HG02588 (cell line): Measurements from ENCODE around the gene GLYAT.
"Not testable (repeated sequence)": the region's sequence is repeated elsewhere in the genome, so short reads cannot be mapped to it uniquely, and the experiment has no call there.

Source experiments
- ATAC-seq: cut with Tn5 transposase; IDR thresholded peaks from one replicate; pipeline ENCODE4 v1.9.1; 2021; ENCODE audit warnings: mild to moderate bottlenecking, moderate library complexity; ENCODE audit not compliant: unreplicated experiment

Gene GLYAT

DNA sequence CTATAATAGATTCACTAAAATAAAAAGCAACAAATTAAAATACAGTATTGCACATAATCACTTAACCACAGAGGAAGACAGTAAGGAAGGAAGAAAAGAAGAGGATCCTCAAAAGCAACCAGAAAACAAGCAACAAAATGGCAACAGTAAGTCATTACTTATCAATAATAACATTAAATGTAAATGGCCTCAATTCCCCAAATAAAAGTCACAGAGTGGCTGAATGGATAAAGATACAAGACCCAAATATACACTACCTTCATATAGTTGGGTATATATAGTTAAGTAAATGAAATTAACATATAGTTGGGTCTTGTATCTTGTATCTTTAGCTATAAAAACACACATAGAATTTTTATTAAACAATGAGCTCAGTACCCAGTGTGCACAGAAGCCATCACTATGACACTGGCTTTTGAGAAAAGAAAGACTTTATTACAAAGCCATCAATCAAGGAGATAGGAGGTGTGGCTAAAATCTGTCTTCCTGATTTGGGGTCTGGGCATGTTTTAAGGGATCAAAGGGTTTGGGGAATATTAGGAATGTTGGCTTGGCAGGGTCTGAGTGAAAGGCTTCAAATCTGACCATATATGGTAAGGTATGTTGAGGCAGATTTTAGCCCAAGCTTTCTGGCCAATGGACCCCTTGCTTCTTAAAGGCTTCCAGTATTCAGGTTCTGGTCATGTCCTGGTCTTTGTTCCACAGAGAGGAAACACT lies 13.4 kb upstream of the GLYAT start:
- ATAC-seq, result no peak

DNA sequence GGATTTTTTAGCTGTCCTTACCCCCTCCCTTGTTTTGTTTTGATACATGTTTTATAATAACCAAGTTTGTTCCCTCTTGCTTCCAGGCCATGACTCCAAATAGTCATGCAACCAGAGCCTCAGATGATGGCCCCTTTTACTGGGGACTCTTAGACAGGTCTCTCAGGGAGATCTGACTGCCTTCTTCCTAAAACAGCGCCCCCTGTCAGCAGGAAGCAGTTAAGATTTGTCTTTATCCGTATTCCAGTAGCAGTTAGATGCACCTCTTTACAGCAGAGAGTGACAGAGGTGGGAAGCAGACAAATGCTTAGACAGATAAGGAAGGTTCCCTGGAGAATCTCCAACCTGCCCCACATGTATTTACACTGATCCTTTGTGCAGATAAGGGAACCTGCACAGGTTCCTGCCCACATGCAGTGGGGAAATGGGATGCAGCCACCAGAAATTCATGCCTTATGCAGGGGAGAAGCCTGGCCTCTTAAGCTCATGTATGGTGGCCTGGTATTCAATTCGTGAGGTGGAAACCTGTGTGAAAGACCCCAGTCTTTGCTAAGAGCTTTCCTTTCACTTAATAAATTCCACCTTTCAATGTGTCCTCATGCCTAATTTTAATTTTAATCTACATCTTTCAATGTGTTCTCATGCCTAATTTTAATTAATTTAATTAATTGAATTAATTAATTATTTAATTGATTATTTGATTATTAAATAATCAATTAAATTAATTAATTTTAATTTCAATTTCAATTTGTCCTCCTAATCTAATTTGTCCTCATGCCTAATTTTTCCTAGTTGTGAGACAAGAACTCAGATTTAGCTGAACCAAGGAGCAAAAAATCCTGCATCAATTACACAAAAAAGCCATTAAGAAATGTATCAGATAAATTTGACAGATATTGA lies 11.5 kb upstream of the GLYAT start:
- no peak for ATAC-seq

DNA sequence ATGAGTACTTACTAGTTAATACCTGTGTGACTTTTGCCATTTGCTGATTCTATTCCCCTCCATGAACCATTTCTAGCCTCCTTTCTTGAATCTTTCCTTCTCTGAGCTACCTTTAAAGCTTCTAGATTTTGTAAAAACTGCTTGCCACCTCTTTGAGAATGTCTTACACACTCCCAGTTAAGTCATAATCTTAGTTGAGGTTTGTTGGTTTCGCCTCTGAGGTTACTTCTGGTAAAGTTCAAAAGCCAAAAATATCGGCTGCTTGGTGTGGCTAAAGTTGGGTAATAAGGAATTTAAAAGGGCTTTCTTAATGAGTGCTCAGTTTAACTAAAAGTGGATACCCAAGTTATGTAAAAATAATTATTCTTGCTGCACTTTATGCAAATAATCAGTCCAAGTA lies 10.4 kb upstream of the GLYAT start:
- ATAC-seq, result no peak

DNA sequence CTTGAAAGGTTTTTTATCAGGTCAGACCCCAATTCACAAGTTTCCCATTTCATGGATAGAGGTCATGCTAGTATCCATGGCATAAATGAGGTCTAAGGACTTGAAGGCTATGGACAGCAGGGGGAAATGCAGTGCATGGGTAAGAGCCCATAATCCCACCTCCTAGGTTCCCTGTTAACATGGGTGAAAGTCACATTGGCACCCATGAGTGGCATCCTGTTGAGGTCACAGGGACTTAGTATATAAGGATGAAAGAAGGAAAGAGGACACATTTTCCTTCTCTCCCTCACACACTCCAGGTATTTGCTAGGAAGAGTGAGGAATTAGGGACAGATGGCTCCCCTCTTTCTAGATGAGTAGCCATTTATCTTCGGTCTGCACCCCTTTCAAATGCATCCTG lies 9.4 kb upstream of the GLYAT start:
- ATAC-seq, result no peak

DNA sequence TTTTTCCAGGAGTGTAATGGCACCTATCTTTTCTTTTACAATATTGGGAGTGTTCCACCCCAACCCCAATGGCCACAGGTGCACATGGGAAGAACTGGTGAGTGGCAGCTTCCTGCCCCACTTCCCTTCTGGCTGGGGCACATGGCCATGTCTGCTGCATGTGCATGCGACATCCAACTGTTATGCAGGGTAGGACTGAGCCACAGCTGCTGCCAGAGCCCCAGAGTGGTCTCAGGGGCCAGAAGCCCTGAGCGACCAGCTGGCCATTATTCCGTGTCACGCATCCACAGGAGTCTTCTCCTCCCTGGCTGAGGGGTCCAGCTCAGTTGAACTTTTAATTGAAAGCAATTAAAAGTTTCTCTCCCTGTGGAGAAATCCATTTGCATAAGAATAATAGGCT lies 8.7 kb upstream of the GLYAT start:
- no peak for ATAC-seq

DNA sequence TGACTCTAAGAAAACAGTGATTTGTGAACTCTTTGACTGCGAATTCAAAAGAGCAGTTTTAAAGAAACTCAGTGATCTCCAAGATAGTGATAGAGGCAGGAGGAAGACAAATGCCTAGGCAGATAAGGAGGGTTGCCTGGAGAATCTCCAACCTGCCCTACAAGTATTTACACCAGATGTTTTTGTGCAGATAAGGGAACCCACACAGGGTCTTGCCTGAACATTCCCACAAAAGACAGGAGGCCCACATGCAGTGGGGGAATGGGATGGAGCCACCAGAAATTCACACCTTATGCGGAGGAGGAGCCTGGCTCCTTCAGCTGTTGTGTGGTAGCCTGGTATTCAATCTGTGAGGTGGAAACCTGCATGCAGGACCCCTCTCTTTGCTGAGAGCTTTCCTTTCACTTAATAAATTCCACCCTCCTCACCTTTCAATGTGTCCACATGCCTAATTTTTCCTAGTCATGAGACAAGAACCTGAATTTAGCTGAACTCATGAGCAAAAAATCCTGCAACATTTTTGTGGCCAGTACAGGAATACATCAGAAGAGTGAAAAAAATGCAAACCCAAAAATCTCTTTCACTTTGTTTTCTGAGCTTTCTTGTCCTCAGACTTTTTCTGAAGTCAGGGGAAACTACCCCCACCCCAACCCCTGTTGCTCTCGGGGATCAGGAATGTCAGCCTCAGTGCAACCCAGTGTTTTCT lies 8.1 kb upstream of the GLYAT start:
- no peak for ATAC-seq

DNA sequence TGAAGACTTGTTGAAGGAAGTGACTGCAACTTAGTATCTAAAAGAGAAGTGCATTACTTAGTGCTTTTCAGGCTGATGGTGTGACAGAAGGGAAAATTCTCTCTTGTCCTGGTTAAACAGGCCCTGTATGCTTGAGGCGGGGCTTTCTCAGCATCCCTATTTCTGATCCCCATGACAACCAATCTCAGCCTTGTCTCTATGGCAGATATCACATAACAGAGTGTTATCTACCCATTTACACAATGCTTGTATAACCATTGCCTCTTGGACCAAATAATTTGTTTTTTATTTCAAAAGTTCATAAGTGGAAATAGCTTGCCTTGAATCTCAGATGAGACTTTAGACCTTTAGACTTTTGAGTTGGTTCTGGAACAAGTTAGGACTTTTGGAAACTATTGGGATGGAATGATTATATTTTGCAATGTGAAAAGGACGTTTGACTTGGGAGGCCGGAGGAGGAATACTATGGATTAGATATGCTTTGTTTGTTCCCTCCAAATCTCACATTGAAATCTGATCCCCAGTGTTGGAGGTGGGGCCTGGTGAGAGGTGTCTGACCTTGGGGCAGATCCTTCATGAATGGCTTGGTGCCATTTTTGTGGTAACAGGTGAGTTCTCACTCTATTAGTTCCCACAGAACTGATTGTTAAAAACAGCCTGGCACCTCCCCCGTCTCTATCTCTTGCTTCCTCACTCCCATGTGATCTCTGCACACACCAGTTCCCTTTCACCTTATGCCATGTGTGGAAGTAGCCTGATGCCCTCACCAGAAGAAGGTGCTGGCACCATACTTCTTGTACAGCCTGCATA lies 3.1 kb upstream of the GLYAT start:
- ATAC-seq, result no peak

DNA sequence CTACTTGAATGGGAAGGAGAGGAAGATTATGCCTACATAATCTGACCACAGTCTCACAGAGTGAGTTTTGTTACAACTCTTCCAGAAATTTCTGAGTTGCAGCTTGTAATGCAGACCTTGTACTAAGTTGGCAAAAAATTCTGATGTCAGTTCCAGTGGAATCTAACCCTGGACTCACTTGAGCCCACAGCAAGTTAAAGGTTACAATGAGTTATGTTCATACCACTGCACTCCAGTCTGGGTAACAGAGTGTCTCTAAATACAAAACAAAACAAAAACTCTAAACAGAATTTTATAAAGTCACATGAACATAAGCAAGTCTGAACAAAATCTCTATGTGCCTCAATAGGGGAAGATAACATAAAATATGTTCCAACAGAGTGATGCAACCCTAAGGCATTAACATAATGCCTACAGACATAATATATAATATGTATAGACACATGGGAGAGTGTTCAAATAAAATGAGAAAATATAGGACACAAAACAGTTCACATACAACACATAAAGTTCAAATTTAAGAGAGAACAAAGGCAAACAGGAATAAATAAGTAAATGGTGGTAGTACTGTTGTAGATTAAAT lies 1.1 kb downstream of the GLYAT start:
- no peak for ATAC-seq

DNA sequence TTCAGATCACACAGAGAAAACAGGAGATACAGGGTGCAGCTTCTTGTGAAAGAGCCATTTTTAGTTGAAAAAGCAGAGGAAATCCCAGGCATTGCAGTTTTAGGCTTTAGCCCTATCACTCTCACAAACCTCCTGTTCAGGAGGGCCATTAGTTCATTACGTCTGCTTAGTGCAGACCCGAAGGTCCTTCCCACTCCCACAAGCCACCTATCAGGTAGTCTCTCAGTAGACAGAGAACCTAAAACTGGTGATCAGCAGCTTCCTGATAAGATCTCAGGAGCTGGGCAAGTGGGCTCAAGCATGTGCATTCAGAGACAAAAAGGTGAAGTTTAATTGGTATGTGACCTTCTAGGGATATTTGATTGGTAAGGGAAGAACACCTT lies 4.3 kb downstream of the GLYAT start:
- ATAC-seq, result no peak

DNA sequence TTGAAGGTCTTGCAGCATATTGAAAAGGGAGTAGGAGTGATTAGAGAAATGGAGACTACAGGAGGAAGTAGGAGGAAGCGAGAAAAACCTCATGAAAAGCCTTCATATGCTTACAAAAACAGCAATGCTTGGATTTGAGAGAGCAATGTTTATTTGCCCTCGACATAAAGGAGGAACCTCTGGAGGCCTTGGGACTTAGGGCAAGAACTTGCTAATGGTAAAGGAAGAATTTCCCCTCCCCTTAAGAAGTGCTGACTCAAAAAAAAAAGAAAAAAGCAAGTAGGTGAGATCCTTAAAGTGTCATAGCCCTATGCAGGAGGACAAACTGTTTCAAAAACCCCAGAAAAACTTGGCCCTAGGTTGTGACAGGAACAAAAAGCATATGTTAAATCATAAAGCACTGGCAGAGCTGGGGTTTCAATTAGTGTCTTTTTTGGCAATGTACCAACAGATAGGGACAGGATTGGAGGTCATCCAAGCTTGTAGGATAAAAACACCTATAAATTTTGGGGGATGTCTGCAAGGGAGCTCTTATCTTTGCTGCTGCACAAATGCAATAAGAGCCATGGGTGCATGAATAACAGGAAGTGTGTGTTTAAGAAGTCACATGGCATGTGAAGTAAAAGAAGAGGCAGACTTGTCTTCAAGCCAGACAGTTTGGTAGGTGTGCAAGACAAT lies 4.9 kb downstream of the GLYAT start:
- no peak for ATAC-seq

DNA sequence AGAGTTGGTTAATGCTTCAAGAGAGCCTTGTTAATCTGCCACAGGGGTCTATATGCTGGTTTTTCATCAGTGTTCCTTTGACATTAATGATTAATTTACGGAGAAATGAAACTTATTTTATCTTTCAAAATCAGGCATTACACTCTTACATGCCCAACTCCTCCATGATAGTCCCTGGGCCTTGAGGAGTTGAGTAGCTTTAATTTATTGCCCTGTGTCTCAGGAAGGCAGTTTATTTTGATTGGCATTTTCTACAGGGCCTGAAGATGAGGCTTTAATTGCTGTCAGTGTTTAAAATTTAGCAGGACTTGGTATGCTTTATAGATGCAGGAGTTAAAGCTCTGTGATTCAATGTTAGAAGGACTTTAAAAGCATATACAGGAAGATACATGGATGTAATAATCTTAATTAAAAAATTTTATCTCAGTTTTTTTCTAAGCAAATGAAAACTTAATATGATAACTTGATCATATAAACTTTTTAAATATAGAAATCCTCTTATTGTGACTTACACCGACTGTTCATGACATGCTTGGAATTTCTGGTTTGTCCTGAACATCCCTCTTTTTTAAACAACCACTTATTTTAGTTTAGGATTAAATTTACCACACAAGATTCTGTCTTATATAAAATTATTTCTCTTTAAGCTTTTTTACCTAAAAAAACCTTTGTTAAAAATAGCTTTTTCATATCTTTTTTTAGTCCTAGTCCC lies 12.2 kb downstream of the GLYAT start:
- ATAC-seq, result no peak

DNA sequence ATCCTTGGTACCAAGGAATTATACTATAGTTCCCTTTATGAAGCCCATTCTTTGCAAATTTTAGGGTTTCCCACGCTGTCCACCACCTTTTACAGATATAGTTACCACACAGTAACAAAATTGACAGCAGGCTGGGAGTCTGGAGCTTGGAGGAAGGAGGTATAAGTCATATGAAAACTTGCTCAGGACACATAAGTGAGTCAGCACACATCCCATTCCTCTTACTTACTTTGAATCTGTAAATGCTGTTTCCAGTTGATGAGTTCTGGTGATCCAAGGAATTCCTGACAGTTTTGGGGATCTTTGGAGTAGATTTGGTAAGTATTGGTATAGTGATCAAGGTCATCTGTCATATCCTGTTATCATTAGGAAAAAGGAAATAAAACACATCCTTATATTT lies 19.2 kb downstream of the GLYAT start:
- ATAC-seq, result no peak

DNA sequence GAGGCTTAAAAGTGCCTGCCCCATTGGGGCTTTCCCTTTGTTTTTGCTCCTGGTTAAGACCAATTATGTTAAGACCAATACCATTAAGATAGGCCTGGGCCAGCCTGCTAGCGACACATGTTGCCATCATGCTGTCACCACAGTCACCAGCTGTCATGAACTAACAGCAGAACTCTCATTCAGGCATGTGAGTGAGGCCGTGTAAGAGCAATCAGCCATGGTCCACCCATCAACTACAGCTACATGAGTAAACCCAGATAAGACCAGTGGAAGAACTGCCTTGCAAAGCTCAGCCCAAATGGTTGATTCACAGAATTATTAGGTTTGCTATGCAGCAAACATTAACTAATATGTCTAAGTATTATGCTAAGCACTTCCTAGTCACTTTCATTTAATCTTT lies 19.9 kb downstream of the GLYAT start:
- ATAC-seq, result no peak

DNA sequence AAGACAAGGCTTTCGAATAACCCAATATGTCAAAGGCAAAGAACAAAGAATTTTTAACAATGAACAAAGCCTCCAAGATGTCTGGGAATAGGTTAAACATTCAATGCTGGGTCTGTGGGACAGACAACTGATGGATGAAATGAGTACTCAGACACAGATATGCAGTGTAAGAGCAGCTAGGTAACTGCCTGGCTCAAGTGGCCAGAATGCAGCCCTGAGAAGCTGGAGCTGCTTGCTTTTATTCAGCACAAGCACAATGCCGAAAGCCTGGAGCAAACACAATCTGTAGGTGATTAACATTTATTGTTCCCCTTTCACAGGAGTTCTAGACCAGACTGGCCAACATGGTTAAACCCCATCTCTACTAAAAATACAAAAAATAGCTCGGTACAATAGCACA lies 24.0 kb downstream of the GLYAT start:
- no peak for ATAC-seq

DNA sequence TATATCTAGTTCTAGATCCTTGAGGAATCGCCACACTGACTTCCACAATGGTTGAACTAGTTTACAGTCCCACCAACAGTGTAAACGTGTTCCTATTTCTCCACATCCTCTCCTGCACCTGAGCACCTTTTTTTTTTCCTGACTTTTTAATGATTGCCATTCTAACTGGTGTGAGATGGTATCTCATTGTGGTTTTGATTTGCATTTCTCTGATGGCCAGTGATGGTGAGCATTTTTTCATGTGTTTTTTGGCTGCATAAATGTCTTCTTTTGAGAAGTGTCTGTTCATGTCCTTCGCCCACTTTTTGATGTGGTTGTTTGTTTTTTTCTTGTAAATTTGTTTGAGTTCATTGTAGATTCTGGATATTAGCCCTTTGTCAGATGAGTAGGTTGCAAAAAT lies 34.9 kb downstream of the GLYAT start:
- not testable (repeated sequence) for ATAC-seq

DNA sequence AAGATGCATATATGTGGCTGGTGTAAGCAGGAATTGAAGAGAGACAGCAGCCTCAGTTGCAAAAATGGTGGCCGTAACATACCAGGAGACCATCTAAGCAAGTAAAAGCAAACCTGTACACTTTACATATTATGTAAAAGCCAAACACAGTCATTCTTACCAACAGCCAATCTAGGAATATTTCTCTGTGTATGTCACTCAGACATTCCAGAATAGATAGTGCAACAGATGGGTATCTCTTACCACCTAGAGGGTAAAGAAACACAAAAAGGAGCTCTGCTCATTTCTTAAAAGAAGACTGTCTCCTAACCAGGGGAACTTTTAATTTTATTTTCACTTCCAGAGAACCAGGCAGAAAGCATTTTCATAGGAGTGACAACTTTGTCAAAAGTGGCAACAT lies 38.7 kb downstream of the GLYAT start:
- no peak for ATAC-seq

DNA sequence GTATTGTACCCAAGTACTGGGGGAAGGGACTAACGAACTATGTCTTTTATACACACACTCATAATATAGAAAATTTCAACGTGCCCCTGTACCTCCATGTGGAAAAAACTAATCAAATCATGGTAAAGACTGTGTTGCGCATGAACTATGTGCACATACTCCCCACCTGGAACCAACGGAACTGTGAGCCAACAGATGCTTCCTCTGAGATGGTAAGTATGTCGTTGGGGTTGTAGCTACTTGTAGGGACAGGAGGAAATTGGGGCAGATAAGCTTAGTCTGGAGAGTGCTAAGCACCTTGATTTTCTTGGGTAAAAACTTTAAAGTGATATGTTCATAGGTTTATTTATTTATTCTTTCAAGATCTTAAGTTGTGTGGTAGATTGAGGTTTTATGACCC lies 40.1 kb downstream of the GLYAT start:
- ATAC-seq, result no peak

DNA sequence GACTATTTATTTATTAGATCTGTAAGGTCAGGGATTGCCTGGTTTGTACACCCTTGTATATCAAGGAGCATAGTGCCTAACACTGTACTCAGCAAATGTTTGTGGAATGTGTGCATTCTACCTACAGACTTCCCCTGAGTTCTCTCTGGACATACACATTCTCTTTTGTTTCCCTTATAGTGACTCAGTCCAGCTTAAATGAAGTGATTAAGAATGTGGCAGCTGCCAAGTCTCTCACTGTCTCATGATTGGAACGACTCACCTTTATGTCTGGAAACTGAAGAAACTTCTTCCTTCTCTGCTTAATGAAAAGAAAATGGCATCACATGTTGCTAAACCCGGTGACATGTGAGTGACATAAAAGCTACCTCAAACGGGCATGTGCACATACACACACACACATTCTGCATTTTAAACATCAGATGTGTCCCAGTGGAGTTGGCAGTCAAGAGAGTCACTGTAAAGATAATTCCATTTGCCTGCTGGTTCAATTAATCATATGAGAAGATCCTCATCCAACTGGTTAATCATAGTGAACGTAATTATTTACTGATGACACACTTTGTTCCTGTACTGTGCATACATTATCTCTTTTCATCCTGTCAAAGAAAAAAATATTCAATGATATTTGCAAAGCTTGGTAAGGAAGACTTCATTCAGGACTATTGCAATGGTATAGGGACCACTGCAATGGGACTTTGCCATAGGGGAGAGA lies 42.8 kb downstream of the GLYAT start:
- no peak for ATAC-seq
